MM.1S (cell line): Measurements from ENCODE around the gene GAB2.

Experiments
- EZH2 ChIP-seq: fragments of 300-600 bp; sonication (generic); optimal IDR thresholded peaks from 2 replicates; pipeline ENCODE3; 2017; ENCODE audit warnings: low read depth, mild to moderate bottlenecking, antibody characterized with exemption, low read length, mixed read lengths
- EZH2phosphoT487 ChIP-seq: fragments of 300-600 bp; sonication (generic); IDR thresholded peaks from 2 replicates; pipeline ENCODE4 v1.6.1; 2018; ENCODE audit warnings: antibody characterized with exemption, low read length

DNA sequence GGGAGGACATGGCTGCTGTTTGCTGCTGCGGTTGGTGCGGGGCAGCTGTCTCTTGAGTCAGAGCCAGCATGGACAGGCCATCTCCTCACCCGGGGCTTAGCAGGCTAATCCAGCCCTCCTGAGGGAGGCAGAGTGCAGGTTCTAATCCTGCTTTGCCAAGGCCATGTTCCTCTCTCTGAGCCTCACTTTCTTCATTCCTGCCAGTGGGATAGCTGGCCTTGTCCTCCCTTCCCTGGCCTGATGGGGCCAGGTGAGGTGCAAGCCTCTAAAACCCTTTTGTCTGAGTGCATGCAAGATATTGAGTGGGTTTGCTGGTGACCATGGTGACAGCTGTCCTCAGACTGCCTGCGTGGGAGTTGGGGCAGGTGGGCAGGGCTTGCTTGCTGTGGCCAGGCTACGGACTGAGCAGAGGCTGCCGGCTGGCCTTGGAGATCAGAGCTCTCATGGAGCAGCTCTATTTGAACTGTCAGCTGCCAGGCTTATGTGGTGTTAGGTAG, 225.3 kb downstream of the GAB2 start:
- TF ChIP-seq EZH2 (no peak), EZH2phosphoT487 (no peak)
